GM19351 (cell line): Measurements from ENCODE around the gene MCRIP2.

Experiments
- ATAC-seq: cut with Tn5 transposase; IDR thresholded peaks from one replicate; pipeline ENCODE4 v1.9.1; 2021; ENCODE audit warnings: mild to moderate bottlenecking, moderate library complexity; ENCODE audit not compliant: unreplicated experiment

MCRIP2 gene

DNA sequence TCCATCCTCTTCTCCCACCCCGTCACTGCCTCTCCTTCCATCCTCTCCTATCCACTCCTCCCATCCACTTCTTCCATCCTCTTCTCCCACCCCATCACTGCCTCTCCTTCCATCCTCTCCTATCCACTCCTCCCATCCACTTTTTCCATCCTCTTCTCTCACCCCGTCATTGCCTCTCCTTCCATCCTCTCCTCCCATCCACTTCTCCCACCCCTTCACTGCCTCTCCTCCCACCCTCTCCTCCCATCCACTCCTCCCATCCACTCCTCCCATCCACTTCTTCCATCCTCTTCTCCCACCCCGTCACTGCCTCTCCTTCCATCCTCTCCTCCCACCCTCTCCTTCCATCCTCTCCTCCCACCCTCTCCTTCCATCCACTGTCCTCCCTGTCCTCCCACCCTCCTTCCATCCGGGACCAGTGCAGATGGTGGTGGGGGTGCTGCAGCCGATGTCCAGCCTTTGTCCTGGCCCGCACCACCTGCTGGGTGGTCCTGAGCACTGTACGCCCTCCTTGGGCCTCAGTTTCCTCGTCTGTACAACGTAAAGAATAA is 9.7 kb upstream of the MCRIP2 start:
- ATAC-seq: no peak

DNA sequence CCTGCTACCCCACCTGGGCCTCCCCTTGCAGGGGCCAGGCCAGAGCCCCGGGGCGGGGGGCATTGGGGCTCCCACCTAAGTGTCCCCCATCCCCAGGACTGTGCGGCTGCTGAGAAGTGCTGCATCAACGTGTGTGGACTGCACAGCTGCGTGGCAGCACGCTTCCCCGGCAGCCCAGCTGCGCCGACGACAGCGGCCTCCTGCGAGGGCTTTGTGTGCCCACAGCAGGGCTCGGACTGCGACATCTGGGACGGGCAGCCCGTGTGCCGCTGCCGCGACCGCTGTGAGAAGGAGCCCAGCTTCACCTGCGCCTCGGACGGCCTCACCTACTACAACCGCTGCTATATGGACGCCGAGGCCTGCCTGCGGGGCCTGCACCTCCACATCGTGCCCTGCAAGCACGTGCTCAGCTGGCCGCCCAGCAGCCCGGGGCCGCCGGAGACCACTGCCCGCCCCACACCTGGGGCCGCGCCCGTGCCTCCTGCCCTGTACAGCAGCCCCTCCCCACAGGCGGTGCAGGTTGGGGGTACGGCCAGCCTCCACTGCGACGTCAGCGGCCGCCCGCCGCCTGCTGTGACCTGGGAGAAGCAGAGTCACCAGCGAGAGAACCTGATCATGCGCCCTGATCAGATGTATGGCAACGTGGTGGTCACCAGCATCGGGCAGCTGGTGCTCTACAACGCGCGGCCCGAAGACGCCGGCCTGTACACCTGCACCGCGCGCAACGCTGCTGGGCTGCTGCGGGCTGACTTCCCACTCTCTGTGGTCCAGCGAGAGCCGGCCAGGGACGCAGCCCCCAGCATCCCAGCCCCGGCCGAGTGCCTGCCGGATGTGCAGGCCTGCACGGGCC is 8.9 kb upstream of the MCRIP2 start:
- ATAC-seq: no peak

DNA sequence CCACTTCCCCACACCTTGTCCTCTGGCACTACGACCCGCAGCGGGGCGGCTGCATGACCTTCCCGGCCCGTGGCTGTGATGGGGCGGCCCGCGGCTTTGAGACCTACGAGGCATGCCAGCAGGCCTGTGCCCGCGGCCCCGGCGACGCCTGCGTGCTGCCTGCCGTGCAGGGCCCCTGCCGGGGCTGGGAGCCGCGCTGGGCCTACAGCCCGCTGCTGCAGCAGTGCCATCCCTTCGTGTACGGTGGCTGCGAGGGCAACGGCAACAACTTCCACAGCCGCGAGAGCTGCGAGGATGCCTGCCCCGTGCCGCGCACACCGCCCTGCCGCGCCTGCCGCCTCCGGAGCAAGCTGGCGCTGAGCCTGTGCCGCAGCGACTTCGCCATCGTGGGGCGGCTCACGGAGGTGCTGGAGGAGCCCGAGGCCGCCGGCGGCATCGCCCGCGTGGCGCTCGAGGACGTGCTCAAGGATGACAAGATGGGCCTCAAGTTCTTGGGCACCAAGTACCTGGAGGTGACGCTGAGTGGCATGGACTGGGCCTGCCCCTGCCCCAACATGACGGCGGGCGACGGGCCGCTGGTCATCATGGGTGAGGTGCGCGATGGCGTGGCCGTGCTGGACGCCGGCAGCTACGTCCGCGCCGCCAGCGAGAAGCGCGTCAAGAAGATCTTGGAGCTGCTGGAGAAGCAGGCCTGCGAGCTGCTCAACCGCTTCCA is 8.1 kb upstream of the MCRIP2 start:
- no peak for ATAC-seq

DNA sequence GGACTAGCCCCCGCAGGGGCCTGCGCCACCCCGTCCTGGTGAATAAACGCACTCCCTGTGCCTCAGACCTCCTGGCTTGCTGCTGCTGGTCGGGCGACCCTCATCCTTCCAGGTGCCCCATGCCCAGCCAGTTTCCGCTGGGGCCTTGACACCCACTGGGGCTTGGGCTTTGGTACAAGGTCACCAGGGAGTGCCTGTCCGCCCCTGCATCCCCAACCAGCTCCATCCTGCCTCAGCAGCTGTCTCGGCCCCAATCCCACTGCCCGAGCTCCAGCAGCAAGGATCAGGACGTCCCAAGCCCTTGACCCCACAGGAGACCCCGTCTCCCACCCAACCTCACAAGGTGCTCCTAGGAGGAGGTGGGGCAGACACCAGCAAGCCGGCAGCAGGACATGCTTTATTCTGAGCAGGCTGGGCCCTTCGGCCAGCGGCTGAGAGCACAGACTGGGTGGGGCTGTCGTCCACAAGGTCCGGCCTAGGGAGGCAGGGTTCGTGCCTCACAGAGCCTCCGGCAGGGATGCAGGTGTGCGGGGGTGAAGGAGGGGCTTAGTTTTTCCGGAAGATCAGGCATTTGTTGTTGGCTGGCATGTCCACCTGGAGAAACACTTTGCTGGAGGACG is 7.5 kb upstream of the MCRIP2 start:
- ATAC-seq: no peak

DNA sequence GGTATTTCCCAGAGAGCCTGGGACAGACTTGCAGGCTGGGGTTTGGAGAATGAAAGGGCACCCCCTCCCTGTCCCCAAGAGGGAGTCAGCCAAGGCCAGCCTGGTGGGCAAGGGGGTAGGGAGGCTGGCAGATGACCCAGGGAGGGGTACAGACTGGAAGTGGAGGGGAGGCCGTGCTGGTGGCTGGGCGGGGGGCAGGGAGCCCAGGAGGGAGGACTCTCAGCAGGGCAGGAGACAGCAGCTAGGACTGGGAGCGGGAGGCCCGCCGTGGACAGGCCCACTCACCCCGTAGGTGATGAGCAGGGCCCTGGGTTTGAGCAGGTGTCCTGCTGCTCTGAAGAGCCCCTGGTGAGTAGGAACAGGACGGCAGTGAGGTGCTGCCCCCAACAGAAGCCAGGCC is 6.6 kb upstream of the MCRIP2 start:
- no peak for ATAC-seq

DNA sequence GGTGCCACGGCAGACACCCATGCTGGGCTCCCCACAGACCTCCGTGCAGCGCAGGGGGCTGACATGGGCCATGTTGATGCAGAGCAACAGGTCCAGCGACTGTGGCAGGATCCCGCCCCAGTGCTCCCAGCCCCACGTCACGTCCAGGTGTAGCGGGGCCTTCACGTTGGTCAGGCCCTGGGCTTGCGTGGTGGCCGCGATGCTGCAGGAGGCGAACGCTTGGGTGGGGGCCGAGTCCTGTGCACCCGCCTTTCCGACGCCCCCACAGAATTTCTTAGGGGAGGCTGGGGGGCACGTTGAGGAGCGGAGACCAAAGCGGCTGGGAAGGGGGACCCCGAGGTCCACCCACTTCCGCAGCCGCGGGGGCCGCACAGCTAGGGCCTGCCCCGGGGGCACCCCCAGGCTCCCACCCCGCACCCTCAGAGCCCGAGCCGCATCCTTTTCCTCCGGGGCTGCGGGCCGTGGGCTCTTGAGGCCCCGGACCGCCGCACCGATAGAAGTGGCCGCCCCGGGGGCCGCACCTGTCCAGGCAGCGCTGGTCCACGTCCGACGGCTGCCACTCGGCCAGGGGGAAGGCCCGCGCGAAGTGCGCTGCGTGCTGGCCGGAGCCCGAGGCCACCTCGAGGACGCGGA is 5.9 kb upstream of the MCRIP2 start:
- ATAC-seq: no peak

DNA sequence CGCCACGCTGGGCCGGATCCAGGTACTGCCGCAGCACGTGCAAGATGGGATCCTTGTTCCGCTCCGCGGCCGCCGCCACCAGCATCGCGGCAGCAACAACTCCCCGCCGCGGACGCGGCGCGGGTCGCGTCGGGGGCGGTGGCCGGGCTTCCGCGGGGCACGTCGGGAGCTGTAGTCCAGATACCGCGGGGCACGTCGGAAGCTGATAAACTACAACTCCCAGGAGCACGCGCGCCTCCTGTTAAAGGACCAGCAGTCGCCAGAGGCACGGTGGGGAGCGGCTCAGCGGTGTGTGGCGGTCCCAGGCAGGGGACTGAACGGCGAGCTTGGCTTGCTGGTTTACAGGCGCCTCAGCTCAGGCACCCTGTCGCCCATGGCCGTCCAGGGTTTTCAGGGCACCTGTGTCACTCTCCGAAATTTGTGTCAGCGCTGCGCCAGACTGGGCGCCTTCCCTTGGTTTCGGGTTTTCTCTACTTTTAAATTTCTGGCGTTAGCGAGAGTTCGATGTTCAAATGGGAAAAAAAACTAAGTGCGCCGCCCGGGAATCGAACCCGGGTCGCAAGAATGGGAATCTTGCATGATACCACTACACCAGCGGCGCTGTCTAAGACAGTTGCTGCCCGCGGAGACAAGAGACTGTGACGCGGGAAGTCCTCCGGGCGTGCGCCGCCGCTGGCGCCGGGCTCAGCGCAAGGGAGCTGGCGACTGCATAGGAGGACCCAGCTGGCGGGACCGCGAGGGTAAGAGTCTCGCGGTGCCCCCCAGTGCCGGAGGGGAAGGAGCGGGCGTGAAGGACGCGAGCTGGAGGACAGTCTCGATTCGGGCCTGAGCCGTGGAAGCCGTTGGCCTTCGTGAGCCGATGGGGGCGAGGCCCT is 5.2 kb upstream of the MCRIP2 start, which contains the start of gene METTL26:
Gene METTL26 (minus strand): TSS at position 100 of the 875 bp plus-strand sequence. CDS start 15 bp downstream, at position 85.
- ATAC-seq: peak; percentile 80

DNA sequence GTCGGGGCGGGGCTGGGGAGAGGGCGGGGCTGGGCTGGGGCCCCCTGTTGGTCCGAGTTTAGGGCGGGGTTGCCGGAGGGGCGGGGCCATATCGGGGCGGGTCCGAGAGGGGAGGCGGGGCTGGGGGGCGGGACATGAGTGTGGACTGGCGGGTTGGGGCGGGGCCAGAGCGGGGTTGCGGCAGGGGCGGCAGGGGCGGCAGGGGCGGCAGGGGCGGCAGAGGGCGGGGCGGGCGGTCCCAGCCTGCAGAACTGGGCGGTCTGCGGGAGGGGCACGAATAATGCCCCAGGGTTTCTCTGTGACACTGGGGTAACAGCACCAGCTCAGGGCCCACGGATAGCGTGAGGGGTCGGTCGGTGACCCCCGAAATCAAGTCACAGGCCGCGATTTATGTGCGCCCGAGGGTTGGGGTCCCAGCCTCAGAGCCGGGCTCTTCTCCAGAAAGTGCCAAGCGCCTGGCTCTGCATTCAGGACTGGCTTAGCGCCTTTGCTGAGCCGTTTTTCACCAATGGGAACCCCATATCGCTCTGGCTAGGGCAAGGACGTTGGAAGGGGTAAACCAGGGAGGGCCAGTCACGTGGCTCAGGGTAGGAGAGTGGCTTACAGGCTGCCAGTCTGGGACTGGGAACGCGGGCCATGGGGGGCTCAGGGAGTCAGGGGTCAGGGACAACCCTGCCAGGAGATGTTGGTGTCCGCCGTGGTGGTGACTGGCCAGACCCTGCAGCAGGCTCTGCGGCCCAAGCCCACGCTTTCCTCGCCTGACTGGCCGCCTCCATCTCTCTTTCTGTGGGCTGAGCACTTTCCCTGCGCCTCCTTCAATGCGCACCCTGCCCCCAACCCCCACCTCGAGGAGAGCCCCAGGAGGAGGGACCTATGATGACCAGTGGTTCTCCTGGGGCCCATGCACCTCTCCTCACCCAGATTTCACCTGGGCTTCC is 4.3 kb upstream of the MCRIP2 start:
- ATAC-seq: no peak

DNA sequence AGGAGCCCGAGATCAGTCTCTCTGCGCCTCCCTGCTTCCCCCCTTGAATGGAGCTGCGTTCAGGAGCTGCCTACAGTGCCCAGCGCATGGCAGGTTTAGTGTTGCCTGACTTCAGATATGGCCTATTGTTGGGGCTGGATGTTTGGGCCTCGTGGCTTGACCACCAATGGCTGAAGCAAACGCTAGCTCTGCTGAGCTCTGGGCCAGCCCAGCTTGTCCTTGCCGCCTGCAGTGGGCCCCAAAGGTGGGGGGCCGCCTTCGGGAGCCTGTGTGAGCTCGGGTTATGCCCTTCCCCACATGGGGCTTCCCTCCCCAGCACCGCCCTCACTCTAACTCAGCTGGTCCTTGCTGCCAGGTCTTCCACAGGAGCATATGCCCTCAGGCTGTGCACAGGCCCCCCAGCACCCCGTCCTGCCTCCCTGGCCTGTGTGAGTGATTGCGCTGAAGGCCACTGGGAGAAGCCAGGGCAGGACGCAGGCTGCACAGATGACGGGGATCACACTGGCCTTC is 3.5 kb upstream of the MCRIP2 start:
- no peak for ATAC-seq

DNA sequence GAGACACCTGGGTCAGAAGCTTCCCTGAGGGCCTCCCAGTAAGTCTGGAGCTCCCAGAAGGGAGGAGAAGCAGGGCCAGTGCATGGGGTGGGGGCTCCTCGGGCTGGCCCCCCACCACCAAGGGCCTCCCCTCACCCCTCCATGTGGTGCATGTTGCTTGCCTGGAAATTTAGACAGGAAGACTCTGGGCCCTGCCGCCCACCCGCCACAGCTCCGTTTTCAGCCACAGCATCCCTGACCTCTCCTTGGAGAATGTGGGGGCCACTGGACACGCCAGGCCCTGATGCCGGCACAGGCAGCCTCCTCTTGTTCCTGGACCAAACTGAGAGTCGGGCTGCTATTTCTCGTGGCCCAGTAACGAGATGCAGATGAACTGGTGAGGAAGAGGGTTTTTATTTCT is 2.8 kb upstream of the MCRIP2 start:
- no peak for ATAC-seq

DNA sequence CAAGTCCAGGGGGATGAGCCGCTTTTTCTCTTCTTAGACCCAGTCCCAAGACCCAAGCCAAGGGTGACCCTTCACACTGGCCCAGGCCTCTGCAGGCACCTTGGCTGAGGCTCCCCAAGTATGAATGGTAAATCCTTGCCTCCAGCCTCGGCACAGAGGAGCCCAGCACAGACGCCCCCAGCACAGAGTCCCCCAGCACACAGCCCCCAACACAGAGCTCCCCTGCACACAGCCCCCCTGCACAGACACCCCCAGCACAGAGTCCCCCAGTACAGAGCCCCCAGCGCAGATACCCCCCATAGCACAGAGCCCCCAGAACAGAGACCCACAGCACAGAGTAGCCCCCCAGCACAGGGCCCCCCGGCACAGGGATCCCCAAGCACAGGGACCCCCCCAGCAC is 1.0 kb upstream of the MCRIP2 start:
- ATAC-seq: no peak

DNA sequence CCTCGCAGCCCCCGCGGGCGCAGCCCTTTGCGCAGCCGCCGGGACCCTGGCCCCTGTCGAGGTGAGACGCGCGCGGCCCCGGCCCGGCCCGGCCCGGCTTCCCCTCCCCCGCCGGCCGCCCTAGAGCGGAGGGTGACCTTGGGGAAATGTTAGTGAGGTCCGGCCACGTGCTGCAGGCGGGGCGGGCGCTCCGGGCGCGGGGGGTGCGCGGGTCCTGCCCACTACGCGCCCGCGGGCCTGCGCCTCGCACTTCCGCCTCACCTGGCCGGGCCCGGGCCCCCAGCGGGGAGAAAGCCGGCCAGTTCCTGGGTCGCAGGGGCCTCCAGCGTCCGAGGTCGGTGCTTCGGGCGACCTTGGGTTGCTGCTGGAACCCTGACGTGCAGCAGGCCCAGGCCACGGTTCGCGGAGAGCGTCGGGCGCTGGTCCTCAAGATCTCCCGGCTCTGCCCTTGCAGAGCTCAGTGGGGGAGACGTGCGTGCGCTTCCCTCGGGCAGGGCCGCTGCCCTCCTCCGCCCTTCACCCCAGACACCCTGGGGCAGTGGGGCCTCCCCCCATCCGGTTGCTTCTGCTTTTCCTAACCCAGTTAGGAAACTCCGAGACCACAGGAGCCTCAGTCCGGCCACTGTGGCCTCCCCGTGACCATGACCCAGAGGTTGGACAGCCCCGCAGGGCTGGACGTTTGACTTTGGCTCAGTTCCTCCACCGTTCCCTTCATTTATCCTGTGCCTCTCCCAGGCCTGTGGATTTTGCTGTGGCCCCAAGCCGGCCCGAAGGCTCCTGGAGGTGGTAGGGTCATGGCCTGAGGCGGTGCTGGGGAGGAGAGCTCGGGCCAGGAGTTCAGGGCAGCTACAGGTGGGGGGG is 791 bp downstream of the MCRIP2 start:
- peak; percentile 55 for ATAC-seq

DNA sequence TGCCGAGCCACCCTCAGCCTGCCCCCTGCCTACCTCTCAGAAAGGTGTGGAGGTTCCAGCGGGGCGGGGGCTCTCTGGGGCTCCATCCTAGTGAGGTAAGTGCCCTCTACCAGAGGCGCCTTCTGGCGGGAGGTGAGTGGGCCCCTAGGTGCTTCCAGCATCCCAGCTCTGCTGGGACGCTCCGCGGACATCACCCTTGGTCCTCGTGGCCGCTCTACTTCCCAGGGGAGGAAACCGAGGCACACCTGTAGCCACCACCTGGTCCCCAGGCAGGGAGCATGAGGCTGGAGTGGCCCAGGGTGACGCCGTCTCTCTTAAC is 1.4 kb downstream of the MCRIP2 start:
- no peak for ATAC-seq

DNA sequence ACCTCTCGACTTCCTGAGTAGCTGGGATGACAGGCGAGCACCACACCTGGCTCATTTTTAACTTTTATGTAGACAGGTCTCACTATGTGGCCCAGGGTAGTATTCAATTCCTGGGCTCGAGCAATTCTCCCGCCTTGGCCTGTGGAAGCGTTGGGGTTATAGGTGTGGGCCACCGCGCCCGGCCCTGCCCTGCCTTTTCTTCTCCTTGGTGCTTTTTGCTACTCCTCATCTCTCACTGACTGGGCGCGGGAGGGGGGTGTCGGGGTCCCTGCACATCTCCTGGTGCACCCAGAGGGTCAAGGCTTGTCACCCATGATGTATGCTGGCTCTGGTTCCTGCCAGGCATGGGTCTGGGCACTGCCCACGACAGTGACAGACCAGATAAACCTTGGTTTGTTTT is 2.9 kb downstream of the MCRIP2 start:
- no peak for ATAC-seq

DNA sequence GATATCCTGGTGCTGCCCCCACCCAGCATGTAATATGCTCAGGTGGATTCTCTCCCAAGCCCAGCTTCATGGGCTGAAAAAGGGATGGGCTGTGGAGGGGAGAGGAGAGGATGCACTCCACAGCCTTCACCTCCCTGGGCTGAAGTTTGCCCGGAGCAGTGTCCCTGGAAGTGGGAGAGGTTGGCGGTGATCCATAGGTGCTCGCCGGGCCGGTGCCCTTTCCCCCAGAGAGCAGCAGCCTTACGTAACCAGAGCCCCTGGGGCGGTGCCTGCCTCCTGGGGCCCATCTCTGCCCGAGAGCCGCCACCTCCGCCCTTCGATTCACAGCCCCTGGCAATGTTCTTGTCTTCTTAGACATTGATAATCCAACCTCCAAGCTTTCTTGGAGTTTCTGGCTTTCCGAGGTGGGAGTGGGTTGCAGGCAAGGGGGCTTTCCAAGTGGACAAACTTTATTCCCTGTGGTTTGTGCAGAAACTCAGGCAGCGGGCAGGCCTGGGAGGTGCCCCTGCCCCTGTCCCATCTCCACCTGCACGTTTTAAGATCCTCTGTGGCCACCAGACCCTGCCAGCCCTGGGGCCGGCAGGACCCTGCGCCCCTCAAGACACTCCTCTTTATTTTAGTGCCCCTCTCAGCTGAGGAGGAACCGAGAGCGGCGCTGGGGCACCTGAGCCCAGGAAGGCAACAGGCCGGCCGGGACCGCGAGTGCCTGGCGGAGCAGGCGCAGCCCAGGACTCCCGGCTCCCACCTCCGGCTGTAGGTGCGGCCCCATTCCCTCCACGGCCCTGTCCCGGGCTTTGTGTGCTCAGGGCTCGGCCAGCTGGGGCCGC is 4.4 kb downstream of the MCRIP2 start:
- no peak for ATAC-seq

DNA sequence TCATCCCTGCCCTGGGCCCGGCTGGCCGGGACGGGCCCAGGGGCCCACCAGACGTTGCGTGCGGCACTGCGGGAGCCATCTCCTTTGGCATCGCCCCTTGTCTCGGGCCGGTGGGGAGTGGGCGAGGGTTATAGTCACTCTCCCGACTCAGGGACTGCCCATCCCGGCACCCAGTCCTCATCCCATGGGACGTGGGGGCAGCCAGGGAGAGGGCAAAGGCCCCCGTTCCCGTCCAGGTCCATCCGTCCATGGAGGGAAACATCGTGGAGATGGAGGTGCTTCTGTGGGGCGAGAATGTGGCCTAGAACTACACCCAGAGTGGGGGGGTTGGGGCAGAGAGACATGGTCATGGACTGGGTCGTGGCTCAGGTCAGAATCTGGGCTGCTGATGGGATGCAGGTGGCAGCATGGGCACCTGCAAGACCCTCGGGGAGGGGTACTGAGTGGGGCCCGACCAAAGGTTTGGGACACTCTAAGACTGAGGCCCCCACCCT is 5.1 kb downstream of the MCRIP2 start:
- no peak for ATAC-seq
